ENCODE measurements around the gene TMOD1. TPM values are rescaled to one million over a fixed set of nuclear protein-coding genes. Genes with fewer than 3 reads are reported as not detected.

Gene TMOD1
- polyA plus RNA-seq, 1 of the 3 experiments (the other 2 are of a cell fraction), result 0.54 TPM

DNA sequence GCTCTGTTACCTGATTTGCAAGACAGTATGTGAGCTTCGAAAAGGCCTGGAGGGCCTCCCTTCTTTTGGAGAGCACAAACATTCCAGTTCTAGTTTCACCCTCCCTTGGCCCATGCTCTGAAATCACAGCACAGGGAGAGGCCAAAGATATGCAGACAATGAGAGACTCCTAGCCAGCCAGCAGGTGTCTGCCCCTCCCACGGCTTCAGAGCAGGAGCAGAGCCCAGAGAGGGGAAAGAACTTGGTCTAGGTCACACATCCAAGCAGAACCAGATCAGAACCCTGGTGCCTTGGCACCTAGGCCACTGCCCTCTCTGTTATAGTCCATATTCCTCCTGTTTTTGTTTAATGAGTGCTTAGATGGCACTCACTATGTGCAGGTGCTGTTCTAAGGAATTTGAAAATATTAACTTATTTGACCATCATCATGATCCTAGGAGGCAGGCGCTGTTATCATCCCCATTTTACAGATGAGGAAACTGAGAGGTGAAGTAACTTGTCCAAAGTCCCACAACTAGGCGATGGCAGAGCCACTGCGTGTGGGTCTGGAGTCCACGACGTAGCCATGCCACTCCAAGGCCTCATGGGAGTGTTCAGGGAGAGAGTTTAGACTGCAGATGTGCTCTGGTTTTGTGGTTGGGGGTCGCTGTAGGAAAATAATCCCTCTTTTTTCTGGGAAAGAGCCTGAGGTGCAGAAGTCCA, 27.2 kb downstream of the TMOD1 start:
- Histone ChIP-seq H3F3A (replicated peaks; ENCODE audit: insufficient read depth) (no peaks in the 10 kb centered on the region), H3K4me1 (ENCODE audit: control insufficient read depth in 1 of 2, insufficient read depth in 2 of 2, low read depth in 1 of 2, low read length in 1 of 2) (peaks cover 0 to 9% of the 10 kb centered on the region in 2 experiments; a peak in 1 of 4 replicates), H3K4me3 (ENCODE audit: low read depth in 2 of 2, low read length in 1 of 2) (no peak overlapping the region), H3K9me2 (no peaks in the 10 kb centered on the region), H3K27me3 (ENCODE audit: insufficient read depth) (no peaks in the 10 kb centered on the region; the same call in 1 of the 2 replicates), H2AFZ (ENCODE audit: low read depth) (no peak overlapping the region), H3K27ac (ENCODE audit: low read depth in 2 of 2, low read length in 1 of 2) (no peak overlapping the region), H3K9ac (no peak overlapping the region), H3K4me2 (no peak overlapping the region), H4K20me1 (ENCODE audit: insufficient read depth) (no peaks in the 10 kb centered on the region), H3K9me3 (no peaks in the 10 kb centered on the region), H3K36me3 (replicated peaks in 1 of 2; ENCODE audit: control insufficient read depth in 1 of 2, insufficient read depth in 2 of 2, low read length in 1 of 2) (peaks cover 0 to 12% of the 10 kb centered on the region in 2 experiments), H3K79me2 (ENCODE audit: insufficient read depth) (no peaks in the 10 kb centered on the region)
- ChIA-PET CTCF (interaction anchor here (1.0 kb wide), 1 partner anchor 58 kb away, joined by 3 read pairs; no protein-coding TSS in a partner anchor), POLR2A (no interaction called here)
- 71% methylated on average over 8 of the region's 8 CpGs for WGBS (ENCODE audit: low lambda C conversion rate)
- no peak for DNase-seq
- TF ChIP-seq CHD2 (IDR thresholded peaks at IDR 0.05; ENCODE audit: low read length, partially characterized antibody) (no peak), MEF2A (IDR thresholded peaks at IDR 0.05; ENCODE audit: borderline replicate concordance, low read depth) (no peak), FOXJ3 (CRISPR knock-in tag; IDR thresholded peaks at IDR 0.05) (no peak), TAF1 (IDR thresholded peaks at IDR 0.05; ENCODE audit: borderline replicate concordance, low read depth, low read length) (no peak), MXI1 (IDR thresholded peaks at IDR 0.05; ENCODE audit: low read depth, low read length) (no peak), GABPA (IDR thresholded peaks at IDR 0.05; ENCODE audit: low read depth) (no peak), EP300 (IDR thresholded peaks at IDR 0.05; ENCODE audit: borderline replicate concordance in 1 of 2, low read depth in 1 of 2, low read length in 1 of 2) (no peak), SMC3 (IDR thresholded peaks at IDR 0.05; ENCODE audit: low read depth, low read length) (no peak), GATA2 (CRISPR knock-in tag; IDR thresholded peaks at IDR 0.05) (no peak), ELF1 (IDR thresholded peaks at IDR 0.05) (no peak), FOXM1 (IDR thresholded peaks at IDR 0.05; ENCODE audit: low read depth) (no peak), JUND (IDR thresholded peaks at IDR 0.05) (no peak)
- TF ChIP-seq, protein P1, sequence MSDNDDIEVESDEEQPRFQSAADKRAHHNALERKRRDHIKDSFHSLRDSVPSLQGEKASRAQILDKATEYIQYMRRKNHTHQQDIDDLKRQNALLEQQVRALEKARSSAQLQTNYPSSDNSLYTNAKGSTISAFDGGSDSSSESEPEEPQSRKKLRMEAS (IDR thresholded peaks at IDR 0.05; ENCODE audit: low read depth), result no peak
- TF ChIP-seq, protein P2, sequence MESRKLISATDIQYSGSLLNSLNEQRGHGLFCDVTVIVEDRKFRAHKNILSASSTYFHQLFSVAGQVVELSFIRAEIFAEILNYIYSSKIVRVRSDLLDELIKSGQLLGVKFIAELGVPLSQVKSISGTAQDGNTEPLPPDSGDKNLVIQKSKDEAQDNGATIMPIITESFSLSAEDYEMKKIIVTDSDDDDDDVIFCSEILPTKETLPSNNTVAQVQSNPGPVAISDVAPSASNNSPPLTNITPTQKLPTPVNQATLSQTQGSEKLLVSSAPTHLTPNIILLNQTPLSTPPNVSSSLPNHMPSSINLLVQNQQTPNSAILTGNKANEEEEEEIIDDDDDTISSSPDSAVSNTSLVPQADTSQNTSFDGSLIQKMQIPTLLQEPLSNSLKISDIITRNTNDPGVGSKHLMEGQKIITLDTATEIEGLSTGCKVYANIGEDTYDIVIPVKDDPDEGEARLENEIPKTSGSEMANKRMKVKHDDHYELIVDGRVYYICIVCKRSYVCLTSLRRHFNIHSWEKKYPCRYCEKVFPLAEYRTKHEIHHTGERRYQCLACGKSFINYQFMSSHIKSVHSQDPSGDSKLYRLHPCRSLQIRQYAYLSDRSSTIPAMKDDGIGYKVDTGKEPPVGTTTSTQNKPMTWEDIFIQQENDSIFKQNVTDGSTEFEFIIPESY (IDR thresholded peaks at IDR 0.05; ENCODE audit: borderline replicate concordance, low read depth), result no peak

DNA sequence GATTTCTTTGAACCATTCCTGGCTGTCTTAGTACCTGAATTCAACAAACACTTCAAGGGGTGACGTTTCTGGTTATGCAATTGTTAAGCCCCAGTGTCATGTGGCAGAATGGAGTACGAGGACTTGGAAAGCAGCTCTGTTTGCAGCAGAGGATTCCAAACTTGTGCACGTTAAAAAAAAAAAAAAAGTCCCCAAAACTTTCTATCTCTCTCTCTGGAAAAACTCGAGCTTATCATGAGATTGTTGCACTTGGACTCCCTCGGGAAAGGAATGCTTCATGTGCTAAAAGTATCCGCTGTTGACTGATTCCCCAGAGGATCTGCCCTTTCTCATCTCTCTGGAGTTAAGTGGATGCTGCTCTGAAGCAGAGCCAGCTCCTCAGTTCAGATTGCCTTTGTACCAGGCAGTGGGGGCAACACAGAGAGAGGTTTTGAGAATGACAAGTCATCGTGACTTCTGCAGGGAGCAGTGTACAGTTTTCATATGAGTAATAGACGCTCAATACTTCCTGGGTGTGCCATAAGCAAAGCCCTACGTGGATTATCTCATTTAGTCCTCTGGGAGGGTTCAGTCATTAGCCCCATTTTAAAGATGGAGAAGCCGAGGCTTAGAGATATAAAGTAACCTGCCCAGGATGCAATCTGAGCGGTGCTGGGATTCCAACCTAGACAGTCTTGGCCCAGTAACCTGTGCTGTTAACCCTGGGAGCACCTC, 28.1 kb downstream of the TMOD1 start:
- Histone ChIP-seq H3K79me2 (ENCODE audit: insufficient read depth) (no peaks in the 10 kb centered on the region), H3K9me2 (no peaks in the 10 kb centered on the region), H2AFZ (ENCODE audit: low read depth) (no peak overlapping the region), H3K27me3 (ENCODE audit: insufficient read depth) (no peaks in the 10 kb centered on the region; the same call in 1 of the 2 replicates), H3K4me1 (ENCODE audit: control insufficient read depth in 1 of 2, insufficient read depth in 2 of 2, low read depth in 1 of 2, low read length in 1 of 2) (peaks cover 0 to 9% of the 10 kb centered on the region in 2 experiments; a peak in 1 of 4 replicates), H3K9ac (no peak overlapping the region), H3K36me3 (replicated peaks in 1 of 2; ENCODE audit: control insufficient read depth in 1 of 2, insufficient read depth in 2 of 2, low read length in 1 of 2) (peaks cover 0 to 14% of the 10 kb centered on the region in 2 experiments), H3K9me3 (no peaks in the 10 kb centered on the region), H3K4me2 (no peak overlapping the region), H3F3A (replicated peaks; ENCODE audit: insufficient read depth) (no peaks in the 10 kb centered on the region), H3K27ac (ENCODE audit: low read depth in 2 of 2, low read length in 1 of 2) (no peak overlapping the region; a peak in 1 of 4 replicates), H3K4me3 (ENCODE audit: low read depth in 2 of 2, low read length in 1 of 2) (no peak overlapping the region), H4K20me1 (ENCODE audit: insufficient read depth) (no peaks in the 10 kb centered on the region)
- no peak for DNase-seq
- WGBS (ENCODE audit: low lambda C conversion rate), result 49% methylated on average over 11 of the region's 11 CpGs
- POLR2A ChIA-PET, result no interaction called here
- CTCF ChIA-PET, result no interaction called here
- TF ChIP-seq, protein P2 (IDR thresholded peaks at IDR 0.05; ENCODE audit: borderline replicate concordance, low read depth), result no peak
- TF ChIP-seq, protein P3, sequence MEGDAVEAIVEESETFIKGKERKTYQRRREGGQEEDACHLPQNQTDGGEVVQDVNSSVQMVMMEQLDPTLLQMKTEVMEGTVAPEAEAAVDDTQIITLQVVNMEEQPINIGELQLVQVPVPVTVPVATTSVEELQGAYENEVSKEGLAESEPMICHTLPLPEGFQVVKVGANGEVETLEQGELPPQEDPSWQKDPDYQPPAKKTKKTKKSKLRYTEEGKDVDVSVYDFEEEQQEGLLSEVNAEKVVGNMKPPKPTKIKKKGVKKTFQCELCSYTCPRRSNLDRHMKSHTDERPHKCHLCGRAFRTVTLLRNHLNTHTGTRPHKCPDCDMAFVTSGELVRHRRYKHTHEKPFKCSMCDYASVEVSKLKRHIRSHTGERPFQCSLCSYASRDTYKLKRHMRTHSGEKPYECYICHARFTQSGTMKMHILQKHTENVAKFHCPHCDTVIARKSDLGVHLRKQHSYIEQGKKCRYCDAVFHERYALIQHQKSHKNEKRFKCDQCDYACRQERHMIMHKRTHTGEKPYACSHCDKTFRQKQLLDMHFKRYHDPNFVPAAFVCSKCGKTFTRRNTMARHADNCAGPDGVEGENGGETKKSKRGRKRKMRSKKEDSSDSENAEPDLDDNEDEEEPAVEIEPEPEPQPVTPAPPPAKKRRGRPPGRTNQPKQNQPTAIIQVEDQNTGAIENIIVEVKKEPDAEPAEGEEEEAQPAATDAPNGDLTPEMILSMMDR (IDR thresholded peaks at IDR 0.05), result no peak
- no peak for TF ChIP-seq YY1 (IDR thresholded peaks at IDR 0.05; ENCODE audit: low read depth)
- no peak for TF ChIP-seq RCOR1 (IDR thresholded peaks at IDR 0.05; ENCODE audit: low read length)
- no peak for TF ChIP-seq SMC3 (IDR thresholded peaks at IDR 0.05; ENCODE audit: low read depth, low read length)
- no peak for TF ChIP-seq POLR2AphosphoS5 (IDR thresholded peaks at IDR 0.05; ENCODE audit: low read depth, low read length)
- no peak for TF ChIP-seq ELF1 (IDR thresholded peaks at IDR 0.05)
- TF ChIP-seq NRF1 (IDR thresholded peaks at IDR 0.05; ENCODE audit: low read depth, low read length), result no peak
- no peak for TF ChIP-seq GABPA (IDR thresholded peaks at IDR 0.05; ENCODE audit: low read depth)
- TF ChIP-seq, protein P4, sequence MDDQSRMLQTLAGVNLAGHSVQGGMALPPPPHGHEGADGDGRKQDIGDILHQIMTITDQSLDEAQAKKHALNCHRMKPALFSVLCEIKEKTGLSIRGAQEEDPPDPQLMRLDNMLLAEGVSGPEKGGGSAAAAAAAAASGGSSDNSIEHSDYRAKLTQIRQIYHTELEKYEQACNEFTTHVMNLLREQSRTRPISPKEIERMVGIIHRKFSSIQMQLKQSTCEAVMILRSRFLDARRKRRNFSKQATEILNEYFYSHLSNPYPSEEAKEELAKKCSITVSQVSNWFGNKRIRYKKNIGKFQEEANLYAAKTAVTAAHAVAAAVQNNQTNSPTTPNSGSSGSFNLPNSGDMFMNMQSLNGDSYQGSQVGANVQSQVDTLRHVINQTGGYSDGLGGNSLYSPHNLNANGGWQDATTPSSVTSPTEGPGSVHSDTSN (IDR thresholded peaks at IDR 0.05), result no peak
